Fibroblast of the aortic adventitia (primary cell): Measurements from ENCODE around the gene AKAP1. TPM values are rescaled to one million over a fixed set of nuclear protein-coding genes. Genes with fewer than 3 reads are reported as not detected.

ENCODE experiments used
- DNase-seq: peaks from one replicate; pipeline ENCODE4 v3.0.0-alpha.2; 2010; ENCODE audit warnings: low read depth
- H3K4me3 ChIP-seq: 2 replicates; pipeline ENCODE4 v1.5.1; 2011; ENCODE audit warnings: low read depth, mild to moderate bottlenecking, control low read depth, low read length, moderate library complexity
- total RNA-seq: library from RNA; depleted of rRNA; stranded (reverse); fragments of >200 nt; gene quantifications from 2 replicates; pipeline ENCODE4 v1.2.3, GENCODE V29; 2012; ENCODE audit warnings: low replicate concordance
- TF ChIP-seq, protein P1 (sequence below): IDR thresholded peaks from 2 replicates; pipeline ENCODE4 v1.5.1; 2011; ENCODE audit warnings: mild to moderate bottlenecking, low read length, control low read depth, inconsistent platforms; ENCODE audit not compliant: insufficient read depth

Gene AKAP1
- total RNA-seq, 1 donor, result 12.9 TPM

DNA sequence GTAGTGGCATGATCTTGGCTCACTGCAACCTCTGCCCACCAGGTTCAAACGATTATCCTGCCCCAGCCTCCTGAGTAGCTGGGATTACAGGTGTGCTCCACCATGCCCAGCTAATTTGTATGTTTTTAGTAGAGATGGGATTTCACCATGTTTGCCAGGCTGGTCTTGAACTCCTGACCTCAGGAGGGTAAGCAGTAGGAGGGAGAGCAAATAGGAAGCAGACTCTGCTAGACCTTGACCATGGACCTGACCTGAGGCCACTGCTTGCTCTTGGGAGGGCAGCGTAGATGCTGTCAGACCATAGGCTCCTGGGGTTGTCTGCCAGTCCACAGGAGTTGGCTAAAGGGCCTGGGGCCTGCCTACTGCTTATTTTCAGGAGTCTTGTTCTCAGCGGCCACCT lies 28.6 kb downstream of the AKAP1 start:
- DNase-seq, result no peak
- TF ChIP-seq, protein P1, sequence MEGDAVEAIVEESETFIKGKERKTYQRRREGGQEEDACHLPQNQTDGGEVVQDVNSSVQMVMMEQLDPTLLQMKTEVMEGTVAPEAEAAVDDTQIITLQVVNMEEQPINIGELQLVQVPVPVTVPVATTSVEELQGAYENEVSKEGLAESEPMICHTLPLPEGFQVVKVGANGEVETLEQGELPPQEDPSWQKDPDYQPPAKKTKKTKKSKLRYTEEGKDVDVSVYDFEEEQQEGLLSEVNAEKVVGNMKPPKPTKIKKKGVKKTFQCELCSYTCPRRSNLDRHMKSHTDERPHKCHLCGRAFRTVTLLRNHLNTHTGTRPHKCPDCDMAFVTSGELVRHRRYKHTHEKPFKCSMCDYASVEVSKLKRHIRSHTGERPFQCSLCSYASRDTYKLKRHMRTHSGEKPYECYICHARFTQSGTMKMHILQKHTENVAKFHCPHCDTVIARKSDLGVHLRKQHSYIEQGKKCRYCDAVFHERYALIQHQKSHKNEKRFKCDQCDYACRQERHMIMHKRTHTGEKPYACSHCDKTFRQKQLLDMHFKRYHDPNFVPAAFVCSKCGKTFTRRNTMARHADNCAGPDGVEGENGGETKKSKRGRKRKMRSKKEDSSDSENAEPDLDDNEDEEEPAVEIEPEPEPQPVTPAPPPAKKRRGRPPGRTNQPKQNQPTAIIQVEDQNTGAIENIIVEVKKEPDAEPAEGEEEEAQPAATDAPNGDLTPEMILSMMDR, result no peak
- H3K4me3 ChIP-seq, result no peak overlapping the region

DNA sequence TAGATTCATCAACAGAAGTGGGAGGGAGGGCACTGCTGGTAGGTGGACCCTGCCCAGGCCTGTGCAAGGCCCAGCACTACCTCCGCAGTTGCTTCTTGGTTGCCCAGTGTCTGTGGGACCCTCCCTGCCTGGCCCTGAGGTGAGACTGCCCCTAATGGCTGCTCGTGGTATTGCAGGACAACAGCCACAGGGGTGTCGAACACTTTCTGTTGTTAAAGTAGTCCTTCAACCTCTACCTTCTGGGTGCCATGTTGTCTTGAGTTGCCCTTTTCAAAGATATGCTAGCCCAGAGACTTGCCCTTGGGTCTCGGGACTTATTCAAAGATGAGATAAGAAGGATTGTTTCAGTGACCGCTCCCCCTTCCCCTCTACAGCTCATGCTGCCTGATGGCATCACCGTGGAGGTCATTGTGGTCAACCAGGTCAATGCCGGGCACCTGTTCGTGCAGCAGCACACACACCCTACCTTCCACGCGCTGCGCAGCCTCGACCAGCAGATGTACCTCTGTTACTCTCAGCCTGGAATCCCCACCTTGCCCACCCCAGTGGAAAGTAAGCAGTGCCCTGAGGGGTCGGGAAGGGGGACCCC lies 29.1 kb downstream of the AKAP1 start:
- H3K4me3 ChIP-seq, result no peak overlapping the region
- peak; percentile 19 for DNase-seq
- TF ChIP-seq, protein P1, result peak; percentile 92

DNA sequence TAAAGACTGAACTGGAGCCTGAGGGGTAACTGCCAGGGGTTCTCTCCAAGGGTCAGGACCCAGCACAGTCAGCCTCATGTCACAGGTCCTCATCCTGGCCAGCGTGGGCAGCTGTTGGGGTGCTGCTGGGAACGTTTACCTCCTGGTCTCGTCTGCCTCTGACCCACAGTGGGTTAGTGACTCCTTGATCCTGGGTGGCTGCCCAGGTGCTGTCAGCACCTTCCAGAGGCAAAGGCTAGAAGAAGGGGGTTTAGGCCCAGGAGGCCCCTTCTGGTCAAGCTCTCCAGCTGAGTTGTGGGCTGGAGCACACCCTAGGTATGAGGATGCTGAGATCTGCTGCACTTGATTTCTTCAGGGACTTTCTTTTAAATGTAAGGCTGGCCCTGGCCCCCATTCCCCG lies 30.3 kb downstream of the AKAP1 start:
- TF ChIP-seq, protein P1, result no peak
- DNase-seq, result no peak
- no peak overlapping the region for H3K4me3 ChIP-seq

DNA sequence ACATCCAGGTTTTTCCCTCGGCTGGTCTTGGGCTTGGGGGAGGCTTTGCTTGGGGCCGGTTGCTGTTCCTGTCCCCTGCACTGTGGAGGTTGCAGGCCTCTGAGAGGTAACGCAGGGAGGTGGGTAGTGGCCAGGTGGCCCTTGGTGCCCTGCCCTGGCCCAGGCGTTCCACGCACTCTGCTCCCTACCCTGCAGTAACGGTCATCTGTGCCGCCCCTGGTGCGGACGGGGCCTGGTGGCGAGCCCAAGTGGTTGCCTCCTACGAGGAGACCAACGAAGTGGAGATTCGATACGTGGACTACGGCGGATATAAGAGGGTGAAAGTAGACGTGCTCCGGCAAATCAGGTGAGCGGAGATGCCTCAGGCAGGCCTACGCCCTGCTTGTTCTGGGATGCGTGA lies 30.9 kb downstream of the AKAP1 start:
- TF ChIP-seq, protein P1, result no peak
- DNase-seq, result no peak
- no peak overlapping the region for H3K4me3 ChIP-seq

DNA sequence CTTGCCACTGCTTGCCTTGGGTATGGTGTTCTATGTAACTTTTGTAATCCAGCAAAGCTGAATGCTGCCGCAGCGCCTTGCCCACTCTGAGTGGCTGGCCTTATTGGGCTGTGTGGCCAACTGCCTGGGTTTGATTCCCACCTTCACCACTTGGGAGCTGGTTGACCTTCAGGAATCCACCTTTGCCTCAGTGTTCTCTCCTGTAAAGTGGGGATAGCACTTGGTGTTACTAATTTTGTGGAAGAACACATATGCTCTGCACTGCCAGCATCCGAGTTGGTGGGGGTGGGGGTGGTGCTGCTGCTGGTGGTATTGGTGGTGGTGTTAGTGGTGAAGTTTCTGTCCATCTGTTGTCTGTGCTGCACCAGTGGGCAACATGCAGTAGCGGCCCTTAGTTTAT lies 32.8 kb downstream of the AKAP1 start:
- no peak overlapping the region for H3K4me3 ChIP-seq
- no peak for DNase-seq
- TF ChIP-seq, protein P1, result no peak

DNA sequence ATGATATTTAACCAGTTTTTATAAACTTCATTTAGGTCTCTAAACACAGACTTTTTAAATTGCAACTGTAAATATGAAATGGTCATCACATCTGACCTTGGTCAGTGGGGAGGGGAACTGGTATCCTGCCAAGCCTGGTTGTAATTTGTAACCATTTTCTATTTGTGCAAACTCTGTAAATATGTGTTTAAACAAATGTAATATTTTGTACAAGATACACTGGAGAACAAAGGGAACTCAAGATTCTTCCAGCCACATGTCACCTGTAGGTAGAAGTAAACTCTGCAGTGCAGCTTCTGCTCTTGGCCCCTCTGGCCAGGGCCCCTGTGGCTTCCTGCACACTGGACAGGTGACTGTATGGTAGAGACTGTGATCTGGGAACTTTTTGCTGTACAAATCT lies 35.8 kb downstream of the AKAP1 start:
- H3K4me3 ChIP-seq, result no peak overlapping the region
- TF ChIP-seq, protein P1, result no peak
- no peak for DNase-seq
